ENCODE results near the gene CRISP3. TPM values are rescaled to one million over a fixed set of nuclear protein-coding genes. Genes with fewer than 3 reads are reported as not detected.

Gene CRISP3
- total and polyA plus RNA-seq, 9 of the 15 experiments (the other 6 are each of a cell fraction or from before 2014, with no cell fraction given), result 0.21 to 2.0 (median 0.58) TPM

DNA sequence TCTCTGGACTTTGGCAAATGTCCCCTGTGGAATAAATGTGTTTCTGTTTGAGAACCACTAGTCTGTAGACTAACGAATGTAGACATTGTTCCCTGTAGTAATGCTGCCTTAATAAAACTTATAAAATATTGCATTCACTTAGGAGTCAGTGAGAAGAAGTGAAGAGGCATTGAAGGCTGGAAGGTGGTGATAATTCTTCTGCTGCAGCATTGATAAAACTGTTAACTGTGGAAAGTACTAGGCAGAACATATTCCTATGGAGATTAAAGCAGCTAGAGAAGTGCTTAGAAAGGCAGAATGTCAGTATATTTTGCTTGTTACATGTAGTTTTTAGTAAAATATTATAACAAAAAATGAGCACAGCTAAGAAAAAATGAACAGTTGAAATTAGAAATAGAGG is 38.1 kb upstream of the CRISP3 start (continued):
- TF ChIP-seq, protein P1, sequence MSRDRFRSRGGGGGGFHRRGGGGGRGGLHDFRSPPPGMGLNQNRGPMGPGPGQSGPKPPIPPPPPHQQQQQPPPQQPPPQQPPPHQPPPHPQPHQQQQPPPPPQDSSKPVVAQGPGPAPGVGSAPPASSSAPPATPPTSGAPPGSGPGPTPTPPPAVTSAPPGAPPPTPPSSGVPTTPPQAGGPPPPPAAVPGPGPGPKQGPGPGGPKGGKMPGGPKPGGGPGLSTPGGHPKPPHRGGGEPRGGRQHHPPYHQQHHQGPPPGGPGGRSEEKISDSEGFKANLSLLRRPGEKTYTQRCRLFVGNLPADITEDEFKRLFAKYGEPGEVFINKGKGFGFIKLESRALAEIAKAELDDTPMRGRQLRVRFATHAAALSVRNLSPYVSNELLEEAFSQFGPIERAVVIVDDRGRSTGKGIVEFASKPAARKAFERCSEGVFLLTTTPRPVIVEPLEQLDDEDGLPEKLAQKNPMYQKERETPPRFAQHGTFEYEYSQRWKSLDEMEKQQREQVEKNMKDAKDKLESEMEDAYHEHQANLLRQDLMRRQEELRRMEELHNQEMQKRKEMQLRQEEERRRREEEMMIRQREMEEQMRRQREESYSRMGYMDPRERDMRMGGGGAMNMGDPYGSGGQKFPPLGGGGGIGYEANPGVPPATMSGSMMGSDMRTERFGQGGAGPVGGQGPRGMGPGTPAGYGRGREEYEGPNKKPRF (IDR thresholded peaks at IDR 0.05; ENCODE audit: low read depth, low read length), result no peak
- TF ChIP-seq ETS2 (tag; IDR thresholded peaks at IDR 0.05; ENCODE audit: borderline replicate concordance, poor library complexity, severe bottlenecking), result no peak
- TF ChIP-seq EP300 (IDR thresholded peaks at IDR 0.05; ENCODE audit: low read length), result peak; percentile 82; the same call in 1 of the 2 replicates
- peak; percentile 84 for TF ChIP-seq DPF2 (IDR thresholded peaks at IDR 0.05)
- no peak for TF ChIP-seq ZNF583 (CRISPR knock-in tag; IDR thresholded peaks at IDR 0.05)
- peak; percentile 76 for TF ChIP-seq STAT5A (IDR thresholded peaks at IDR 0.05; ENCODE audit: borderline replicate concordance, low read length)
- TF ChIP-seq, protein P2, sequence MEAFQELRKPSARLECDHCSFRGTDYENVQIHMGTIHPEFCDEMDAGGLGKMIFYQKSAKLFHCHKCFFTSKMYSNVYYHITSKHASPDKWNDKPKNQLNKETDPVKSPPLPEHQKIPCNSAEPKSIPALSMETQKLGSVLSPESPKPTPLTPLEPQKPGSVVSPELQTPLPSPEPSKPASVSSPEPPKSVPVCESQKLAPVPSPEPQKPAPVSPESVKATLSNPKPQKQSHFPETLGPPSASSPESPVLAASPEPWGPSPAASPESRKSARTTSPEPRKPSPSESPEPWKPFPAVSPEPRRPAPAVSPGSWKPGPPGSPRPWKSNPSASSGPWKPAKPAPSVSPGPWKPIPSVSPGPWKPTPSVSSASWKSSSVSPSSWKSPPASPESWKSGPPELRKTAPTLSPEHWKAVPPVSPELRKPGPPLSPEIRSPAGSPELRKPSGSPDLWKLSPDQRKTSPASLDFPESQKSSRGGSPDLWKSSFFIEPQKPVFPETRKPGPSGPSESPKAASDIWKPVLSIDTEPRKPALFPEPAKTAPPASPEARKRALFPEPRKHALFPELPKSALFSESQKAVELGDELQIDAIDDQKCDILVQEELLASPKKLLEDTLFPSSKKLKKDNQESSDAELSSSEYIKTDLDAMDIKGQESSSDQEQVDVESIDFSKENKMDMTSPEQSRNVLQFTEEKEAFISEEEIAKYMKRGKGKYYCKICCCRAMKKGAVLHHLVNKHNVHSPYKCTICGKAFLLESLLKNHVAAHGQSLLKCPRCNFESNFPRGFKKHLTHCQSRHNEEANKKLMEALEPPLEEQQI (IDR thresholded peaks at IDR 0.05), result peak; percentile 77; the same call in 1 of the 2 replicates
- TF ChIP-seq, protein P3, sequence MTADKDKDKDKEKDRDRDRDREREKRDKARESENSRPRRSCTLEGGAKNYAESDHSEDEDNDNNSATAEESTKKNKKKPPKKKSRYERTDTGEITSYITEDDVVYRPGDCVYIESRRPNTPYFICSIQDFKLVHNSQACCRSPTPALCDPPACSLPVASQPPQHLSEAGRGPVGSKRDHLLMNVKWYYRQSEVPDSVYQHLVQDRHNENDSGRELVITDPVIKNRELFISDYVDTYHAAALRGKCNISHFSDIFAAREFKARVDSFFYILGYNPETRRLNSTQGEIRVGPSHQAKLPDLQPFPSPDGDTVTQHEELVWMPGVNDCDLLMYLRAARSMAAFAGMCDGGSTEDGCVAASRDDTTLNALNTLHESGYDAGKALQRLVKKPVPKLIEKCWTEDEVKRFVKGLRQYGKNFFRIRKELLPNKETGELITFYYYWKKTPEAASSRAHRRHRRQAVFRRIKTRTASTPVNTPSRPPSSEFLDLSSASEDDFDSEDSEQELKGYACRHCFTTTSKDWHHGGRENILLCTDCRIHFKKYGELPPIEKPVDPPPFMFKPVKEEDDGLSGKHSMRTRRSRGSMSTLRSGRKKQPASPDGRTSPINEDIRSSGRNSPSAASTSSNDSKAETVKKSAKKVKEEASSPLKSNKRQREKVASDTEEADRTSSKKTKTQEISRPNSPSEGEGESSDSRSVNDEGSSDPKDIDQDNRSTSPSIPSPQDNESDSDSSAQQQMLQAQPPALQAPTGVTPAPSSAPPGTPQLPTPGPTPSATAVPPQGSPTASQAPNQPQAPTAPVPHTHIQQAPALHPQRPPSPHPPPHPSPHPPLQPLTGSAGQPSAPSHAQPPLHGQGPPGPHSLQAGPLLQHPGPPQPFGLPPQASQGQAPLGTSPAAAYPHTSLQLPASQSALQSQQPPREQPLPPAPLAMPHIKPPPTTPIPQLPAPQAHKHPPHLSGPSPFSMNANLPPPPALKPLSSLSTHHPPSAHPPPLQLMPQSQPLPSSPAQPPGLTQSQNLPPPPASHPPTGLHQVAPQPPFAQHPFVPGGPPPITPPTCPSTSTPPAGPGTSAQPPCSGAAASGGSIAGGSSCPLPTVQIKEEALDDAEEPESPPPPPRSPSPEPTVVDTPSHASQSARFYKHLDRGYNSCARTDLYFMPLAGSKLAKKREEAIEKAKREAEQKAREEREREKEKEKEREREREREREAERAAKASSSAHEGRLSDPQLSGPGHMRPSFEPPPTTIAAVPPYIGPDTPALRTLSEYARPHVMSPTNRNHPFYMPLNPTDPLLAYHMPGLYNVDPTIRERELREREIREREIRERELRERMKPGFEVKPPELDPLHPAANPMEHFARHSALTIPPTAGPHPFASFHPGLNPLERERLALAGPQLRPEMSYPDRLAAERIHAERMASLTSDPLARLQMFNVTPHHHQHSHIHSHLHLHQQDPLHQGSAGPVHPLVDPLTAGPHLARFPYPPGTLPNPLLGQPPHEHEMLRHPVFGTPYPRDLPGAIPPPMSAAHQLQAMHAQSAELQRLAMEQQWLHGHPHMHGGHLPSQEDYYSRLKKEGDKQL (CRISPR knock-in tag; IDR thresholded peaks at IDR 0.05; ENCODE audit: borderline replicate concordance), result no peak
- TF ChIP-seq GTF2F1 (IDR thresholded peaks at IDR 0.05; ENCODE audit: low read depth, low read length), result no peak
- TF ChIP-seq, protein P4, sequence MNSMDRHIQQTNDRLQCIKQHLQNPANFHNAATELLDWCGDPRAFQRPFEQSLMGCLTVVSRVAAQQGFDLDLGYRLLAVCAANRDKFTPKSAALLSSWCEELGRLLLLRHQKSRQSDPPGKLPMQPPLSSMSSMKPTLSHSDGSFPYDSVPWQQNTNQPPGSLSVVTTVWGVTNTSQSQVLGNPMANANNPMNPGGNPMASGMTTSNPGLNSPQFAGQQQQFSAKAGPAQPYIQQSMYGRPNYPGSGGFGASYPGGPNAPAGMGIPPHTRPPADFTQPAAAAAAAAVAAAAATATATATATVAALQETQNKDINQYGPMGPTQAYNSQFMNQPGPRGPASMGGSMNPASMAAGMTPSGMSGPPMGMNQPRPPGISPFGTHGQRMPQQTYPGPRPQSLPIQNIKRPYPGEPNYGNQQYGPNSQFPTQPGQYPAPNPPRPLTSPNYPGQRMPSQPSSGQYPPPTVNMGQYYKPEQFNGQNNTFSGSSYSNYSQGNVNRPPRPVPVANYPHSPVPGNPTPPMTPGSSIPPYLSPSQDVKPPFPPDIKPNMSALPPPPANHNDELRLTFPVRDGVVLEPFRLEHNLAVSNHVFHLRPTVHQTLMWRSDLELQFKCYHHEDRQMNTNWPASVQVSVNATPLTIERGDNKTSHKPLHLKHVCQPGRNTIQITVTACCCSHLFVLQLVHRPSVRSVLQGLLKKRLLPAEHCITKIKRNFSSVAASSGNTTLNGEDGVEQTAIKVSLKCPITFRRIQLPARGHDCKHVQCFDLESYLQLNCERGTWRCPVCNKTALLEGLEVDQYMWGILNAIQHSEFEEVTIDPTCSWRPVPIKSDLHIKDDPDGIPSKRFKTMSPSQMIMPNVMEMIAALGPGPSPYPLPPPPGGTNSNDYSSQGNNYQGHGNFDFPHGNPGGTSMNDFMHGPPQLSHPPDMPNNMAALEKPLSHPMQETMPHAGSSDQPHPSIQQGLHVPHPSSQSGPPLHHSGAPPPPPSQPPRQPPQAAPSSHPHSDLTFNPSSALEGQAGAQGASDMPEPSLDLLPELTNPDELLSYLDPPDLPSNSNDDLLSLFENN (IDR thresholded peaks at IDR 0.05; ENCODE audit: low read depth in 2 of 2, low read length in 2 of 2), result 0 out of 4 replicates have a peak, but pooled peaks of 1 of the 2 experiments have one; percentile 29
- no peak for TF ChIP-seq ZNF224 (CRISPR knock-in tag; IDR thresholded peaks at IDR 0.05)
- peak; percentile 30 for TF ChIP-seq EP400 (IDR thresholded peaks at IDR 0.05)
- TF ChIP-seq ZNF644 (tag; IDR thresholded peaks at IDR 0.05; ENCODE audit: low read depth), result no peak
- TF ChIP-seq ZC3H4 (CRISPR knock-in tag; IDR thresholded peaks at IDR 0.05; ENCODE audit: borderline replicate concordance), result no peak
- no peak for TF ChIP-seq RBM15 (IDR thresholded peaks at IDR 0.05; ENCODE audit: insufficient read depth, low read length)

All from K562 (cell line).